ENCODE data around the gene MYO15A. TPM values are rescaled to one million over a fixed set of nuclear protein-coding genes. Genes with fewer than 3 reads are reported as not detected.

The MYO15A gene
- total RNA-seq, 1 donor: 0.45 TPM

DNA sequence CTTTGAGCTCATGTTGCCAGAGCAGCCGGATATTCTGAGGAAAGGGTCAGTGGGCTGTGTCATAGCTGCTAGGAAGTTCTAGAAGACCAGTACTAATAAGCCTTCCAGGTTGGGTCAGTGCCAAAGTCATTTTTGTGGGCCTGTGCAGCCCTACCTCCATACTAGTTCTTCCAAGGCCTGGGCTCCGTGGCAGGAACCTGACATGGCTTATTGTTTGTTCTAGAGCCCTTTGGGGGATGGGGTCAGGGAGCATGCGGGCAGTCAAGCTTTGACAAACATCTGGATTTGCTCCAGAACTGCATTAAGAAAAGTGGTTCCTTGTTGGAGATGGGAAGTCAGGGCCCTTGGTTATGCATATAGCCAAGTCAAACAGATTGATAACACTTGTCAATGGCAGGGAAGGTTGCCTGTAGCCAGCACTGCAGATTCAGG is 82.7 kb downstream of the MYO15A start:
- TF ChIP-seq CTCF (IDR thresholded peaks at IDR 0.05; ENCODE audit: insufficient read depth, low read length): no peak
- no peak overlapping the region for H3K4me3 ChIP-seq (ENCODE audit: low read depth, low read length)
- DNase-seq (ENCODE audit: low read depth): peak; percentile 37

DNA sequence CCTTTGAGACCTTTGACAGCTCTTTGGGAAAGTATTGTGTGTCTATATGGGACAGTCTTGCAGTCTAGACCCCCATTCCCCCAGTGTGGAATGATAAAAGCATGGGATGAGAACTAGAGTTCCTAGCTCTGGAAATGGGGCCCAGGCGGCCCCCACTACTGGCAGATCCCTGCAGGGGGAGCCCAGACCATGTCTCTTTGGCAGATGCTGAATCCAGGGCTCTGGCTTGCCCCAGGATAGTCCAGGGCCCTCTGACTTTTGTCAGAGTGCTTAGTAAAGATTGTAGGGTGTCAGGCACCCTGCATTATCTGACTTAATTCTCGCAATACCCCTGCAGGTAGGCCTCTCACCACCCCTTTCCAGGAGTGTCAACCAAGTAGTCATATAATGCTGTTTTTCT is 83.4 kb downstream of the MYO15A start:
- no peak overlapping the region for H3K4me3 ChIP-seq (ENCODE audit: low read depth, low read length)
- peak; percentile 49 for TF ChIP-seq CTCF (IDR thresholded peaks at IDR 0.05; ENCODE audit: insufficient read depth, low read length)
- no peak for DNase-seq (ENCODE audit: low read depth)

DNA sequence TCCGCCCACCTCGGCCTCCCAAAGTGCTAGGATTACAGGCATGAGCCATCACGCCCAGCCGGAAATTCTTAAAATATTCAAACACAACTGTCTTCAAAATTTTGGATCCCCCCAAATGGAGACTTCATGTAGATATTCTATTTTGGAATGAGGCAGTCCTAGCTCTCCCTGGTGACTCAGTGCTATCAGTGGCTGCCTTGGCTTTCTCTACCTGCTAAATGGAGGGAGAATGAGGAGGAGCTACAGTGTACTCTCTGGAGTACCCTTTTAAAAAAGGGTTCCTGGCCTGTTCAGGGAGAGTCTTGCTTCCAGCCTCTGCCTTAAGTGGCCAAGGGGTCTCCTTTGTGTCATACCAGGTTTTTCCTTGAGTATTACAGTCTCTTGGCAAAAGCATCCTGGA is 85.8 kb downstream of the MYO15A start:
- no peak overlapping the region for H3K4me3 ChIP-seq (ENCODE audit: low read depth, low read length)
- DNase-seq (ENCODE audit: low read depth): no peak
- TF ChIP-seq CTCF (IDR thresholded peaks at IDR 0.05; ENCODE audit: insufficient read depth, low read length): no peak

GRCh38 chr17:18194804-18195203 is 86.2 kb downstream of the MYO15A start:
- no peak overlapping the region for H3K4me3 ChIP-seq (ENCODE audit: low read depth, low read length)
- TF ChIP-seq CTCF (IDR thresholded peaks at IDR 0.05; ENCODE audit: insufficient read depth, low read length): no peak
- no peak for DNase-seq (ENCODE audit: low read depth)

GRCh38 chr17:18195246-18195645 is 86.7 kb downstream of the MYO15A start:
- no peak overlapping the region for H3K4me3 ChIP-seq (ENCODE audit: low read depth, low read length)
- DNase-seq (ENCODE audit: low read depth): no peak

DNA sequence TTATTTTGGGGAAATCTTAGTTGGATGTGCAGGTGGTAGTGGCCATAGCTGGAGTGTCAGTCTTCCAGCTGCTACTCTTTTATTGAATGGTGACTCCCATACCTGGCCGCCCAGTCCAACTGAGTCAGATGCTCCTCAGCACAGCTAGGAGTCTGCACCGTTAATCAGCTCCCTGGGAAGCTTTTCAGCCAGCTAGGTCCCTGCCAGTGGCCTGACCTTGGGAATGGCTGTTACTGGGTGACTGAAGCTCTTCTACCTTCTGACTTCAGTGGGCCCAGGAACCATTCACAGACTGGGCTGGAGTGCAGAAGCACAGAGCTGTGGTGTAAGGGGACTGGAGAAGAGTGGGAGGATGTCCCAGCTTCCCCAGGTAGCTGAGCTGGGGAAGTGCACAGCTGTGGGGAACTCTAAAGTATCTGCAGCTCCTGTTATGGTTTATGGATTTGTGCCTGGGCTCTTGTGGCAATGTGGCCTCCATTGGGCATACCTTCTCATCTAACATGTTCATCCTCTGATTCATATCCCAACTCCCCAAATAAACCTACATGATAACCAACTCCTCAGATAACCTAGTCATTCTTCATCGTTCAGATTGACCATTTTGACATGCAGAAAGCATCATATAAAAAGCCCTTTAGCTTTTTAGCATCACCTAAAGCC is 89.1 kb downstream of the MYO15A start:
- TF ChIP-seq CTCF (IDR thresholded peaks at IDR 0.05; ENCODE audit: insufficient read depth, low read length): no peak
- no peak for DNase-seq (ENCODE audit: low read depth)
- H3K4me3 ChIP-seq (ENCODE audit: low read depth, low read length): no peak overlapping the region

More at GRCh38 chr17:18195246-18195645, 86.7 kb downstream of the MYO15A start:
- TF ChIP-seq CTCF (IDR thresholded peaks at IDR 0.05; ENCODE audit: insufficient read depth, low read length): no peak

- no peak for TF ChIP-seq CTCF (IDR thresholded peaks at IDR 0.05; ENCODE audit: insufficient read depth, low read length)
- DNase-seq (ENCODE audit: low read depth): no peak
- H3K4me3 ChIP-seq (ENCODE audit: low read depth, low read length): no peak overlapping the region
These were observed 90.0 kb downstream of the MYO15A start for GRCh38 chr17:18198530-18198929.
